Muscle of leg (tissue), 11 donors: ENCODE results near the gene IREB2. TPM values are rescaled to one million over a fixed set of nuclear protein-coding genes. Genes with fewer than 3 reads are reported as not detected.
A peak's percentile ranks its signal among the peaks of the same experiment; 100 is the strongest.
"Not testable (repeated sequence)": the region's sequence is repeated elsewhere in the genome, so short reads cannot be mapped to it uniquely, and the experiment has no call there.

Source experiments
- DNase-seq: peaks from one replicate; pipeline ENCODE4 v3.0.0; 2013
- H3K27ac ChIP-seq: one replicate; pipeline ENCODE4 v1.5.1; 2013; ENCODE audit warnings: mild to moderate bottlenecking, low read length, control low read depth
- H3K27me3 ChIP-seq: one replicate; pipeline ENCODE4 v1.6.1; 2013; ENCODE audit warnings: low read length; ENCODE audit not compliant: control insufficient read depth, insufficient read depth
- H3K36me3 ChIP-seq: one replicate; pipeline ENCODE4 v1.6.1; 2013; ENCODE audit warnings: low read length; ENCODE audit not compliant: control insufficient read depth, insufficient read depth
- H3K4me1 ChIP-seq: one replicate; pipeline ENCODE4 v1.6.1; 2013; ENCODE audit warnings: low read length; ENCODE audit not compliant: control insufficient read depth, insufficient read depth
- H3K4me3 ChIP-seq: one replicate; pipeline ENCODE4 v1.5.1; 2013; ENCODE audit warnings: low read length, control low read depth
- H3K9me3 ChIP-seq: replicated peaks from 2 replicates; pipeline ENCODE4 v1.6.1; 2013; ENCODE audit warnings: low read depth, low read length; ENCODE audit not compliant: control insufficient read depth
- whole genome bisulfite sequencing: methylation state at CpG from one replicate; pipeline ENCODE4 v1.1.5; 2013; ENCODE audit warnings: missing lambda C conversion rate; ENCODE audit not compliant: insufficient coverage; 5-methylcytosine and 5-hydroxymethylcytosine counted together
- polyA plus RNA-seq, 8 donors: library from polyadenylated mRNA; unstranded; fragments of 120-200 nt; gene quantifications; one replicate each; pipeline versions ENCODE4 v1.2.1 to v1.2.3, GENCODE V29; 2013; ENCODE audit warnings: inconsistent platforms in 1 of 8, low replicate concordance in 1 of 8; ENCODE audit not compliant: insufficient read length in 8 of 8, insufficient read depth in 1 of 8
- total RNA-seq: library from RNA; stranded (reverse); fragments of 120-200 nt; gene quantifications from one replicate; pipeline ENCODE4 v1.2.4, GENCODE V29; 2013

IREB2 gene
- total and polyA plus RNA-seq, 9 donors = 28.4 to 44.0 (median 37.7) TPM

GRCh38 chr15:78507831-78508160 lies 69.8 kb downstream of the IREB2 start:
- Histone ChIP-seq H3K9me3 (no peaks in the 10 kb centered on the region), H3K4me1 (peaks cover 10% of the 10 kb centered on the region), H3K27me3 (peaks cover 4% of the 10 kb centered on the region), H3K4me3 (peak overlapping the region; percentile 75), H3K27ac (peak overlapping the region; percentile 29), H3K36me3 (no peaks in the 10 kb centered on the region)
- WGBS = 0% methylated on average over 5 of the region's 13 CpGs
- no peak for DNase-seq

DNA sequence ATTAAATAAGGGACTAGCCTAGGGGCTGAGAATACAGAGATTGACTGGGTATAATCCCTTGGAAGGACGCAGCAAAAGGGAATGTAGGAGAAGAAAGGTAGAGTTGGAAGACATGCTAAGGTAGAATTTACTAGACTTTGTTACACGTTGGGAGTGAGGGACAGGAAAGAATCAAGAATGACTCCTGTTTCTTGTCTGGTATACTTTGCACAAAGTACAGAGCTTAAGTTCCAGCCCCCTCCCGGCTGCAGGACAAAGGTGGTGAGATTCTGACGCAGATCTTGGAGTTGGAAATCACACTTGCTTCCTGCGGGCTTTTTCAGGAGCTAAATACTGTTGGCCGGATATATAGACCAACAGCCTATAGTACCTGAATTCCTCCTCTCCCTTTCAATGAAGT lies 70.3 kb downstream of the IREB2 start:
- Histone ChIP-seq H3K9me3 (no peaks in the 10 kb centered on the region), H3K27me3 (peaks cover 4% of the 10 kb centered on the region), H3K4me3 (peak overlapping the region; percentile 75), H3K27ac (no peak overlapping the region), H3K4me1 (peaks cover 10% of the 10 kb centered on the region), H3K36me3 (no peaks in the 10 kb centered on the region)
- no peak for DNase-seq
- WGBS = 11% methylated on average over 2 of the region's 6 CpGs

GRCh38 chr15:78509726-78510312 lies 71.8 kb downstream of the IREB2 start:
- no peak for DNase-seq
- H3K36me3 ChIP-seq = no peaks in the 10 kb centered on the region
- H3K9me3 ChIP-seq = no peaks in the 10 kb centered on the region
- H3K27me3 ChIP-seq = peaks cover 4% of the 10 kb centered on the region
- WGBS = 42% methylated on average over 1 of the region's 6 CpGs
- no peak overlapping the region for H3K27ac ChIP-seq
- no peak overlapping the region for H3K4me3 ChIP-seq
- H3K4me1 ChIP-seq = peaks cover 10% of the 10 kb centered on the region

DNA sequence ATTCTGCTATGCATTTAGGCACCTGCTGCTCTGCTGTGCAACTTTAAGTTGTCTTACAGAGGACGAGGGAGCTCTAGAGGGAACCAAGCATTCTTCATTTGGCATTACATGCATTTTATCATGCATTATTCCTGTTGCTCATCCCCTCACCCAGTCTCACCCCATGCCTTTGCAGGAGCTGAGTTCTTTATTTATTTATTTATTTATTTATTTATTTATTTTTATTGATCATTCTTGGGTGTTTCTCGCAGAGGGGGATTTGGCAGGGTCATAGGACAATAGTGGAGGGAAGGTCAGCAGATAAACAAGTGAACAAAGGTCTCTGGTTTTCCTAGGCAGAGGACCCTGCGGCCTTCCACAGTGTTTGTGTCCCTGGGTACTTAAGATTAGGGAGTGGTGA lies 82.0 kb downstream of the IREB2 start:
- H3K9me3 ChIP-seq, H3K4me3 ChIP-seq, H3K27me3 ChIP-seq, H3K4me1 ChIP-seq, H3K36me3 ChIP-seq, DNase-seq, H3K27ac ChIP-seq: not testable (repeated sequence)
- 80% methylated on average over 1 of the region's 3 CpGs for WGBS

- Histone ChIP-seq H3K4me1 (no peaks in the 10 kb centered on the region), H3K9me3 (no peaks in the 10 kb centered on the region), H3K4me3 (no peak overlapping the region), H3K27me3 (no peaks in the 10 kb centered on the region), H3K27ac (no peak overlapping the region), H3K36me3 (no peaks in the 10 kb centered on the region)
- DNase-seq = no peak
- 93% methylated on average over 3 of the region's 5 CpGs for WGBS
Observed at GRCh38 chr15:78524230-78524629, 86.2 kb downstream of the IREB2 start.

GRCh38 chr15:78527325-78527724 lies 89.3 kb downstream of the IREB2 start:
- H3K4me1 ChIP-seq = no peaks in the 10 kb centered on the region
- WGBS = 100% methylated on average over 2 of the region's 5 CpGs
- no peaks in the 10 kb centered on the region for H3K27me3 ChIP-seq
- no peak overlapping the region for H3K4me3 ChIP-seq
- no peak for DNase-seq
- no peaks in the 10 kb centered on the region for H3K9me3 ChIP-seq
- H3K27ac ChIP-seq = no peak overlapping the region
- H3K36me3 ChIP-seq = no peaks in the 10 kb centered on the region

GRCh38 chr15:78533331-78533730 lies 95.3 kb downstream of the IREB2 start:
- Histone ChIP-seq H3K4me1 (peaks cover 4% of the 10 kb centered on the region), H3K4me3 (no peak overlapping the region), H3K9me3 (no peaks in the 10 kb centered on the region), H3K27ac (no peak overlapping the region), H3K27me3 (no peaks in the 10 kb centered on the region), H3K36me3 (no peaks in the 10 kb centered on the region)
- DNase-seq = no peak
- no CpG with 5 or more reads among the region's 2 CpGs for WGBS

- H3K27ac ChIP-seq = no peak overlapping the region
- H3K27me3 ChIP-seq = no peaks in the 10 kb centered on the region
- DNase-seq = peak; percentile 26
- WGBS = no CpG with 5 or more reads among the region's 1 CpG
- no peaks in the 10 kb centered on the region for H3K9me3 ChIP-seq
- H3K36me3 ChIP-seq = no peaks in the 10 kb centered on the region
- H3K4me3 ChIP-seq = no peak overlapping the region
- peaks cover 6% of the 10 kb centered on the region for H3K4me1 ChIP-seq
Observed at GRCh38 chr15:78536134-78536533, 98.1 kb downstream of the IREB2 start.

GRCh38 chr15:78537266-78537905 lies 99.4 kb downstream of the IREB2 start:
- no peaks in the 10 kb centered on the region for H3K27me3 ChIP-seq
- 20% methylated on average over 2 of the region's 5 CpGs for WGBS
- H3K27ac ChIP-seq = peak overlapping the region; percentile 59
- H3K4me3 ChIP-seq = no peak overlapping the region
- no peaks in the 10 kb centered on the region for H3K9me3 ChIP-seq
- H3K4me1 ChIP-seq = peaks cover 11% of the 10 kb centered on the region
- DNase-seq = peak; percentile 84
- H3K36me3 ChIP-seq = peaks cover 3% of the 10 kb centered on the region

DNA sequence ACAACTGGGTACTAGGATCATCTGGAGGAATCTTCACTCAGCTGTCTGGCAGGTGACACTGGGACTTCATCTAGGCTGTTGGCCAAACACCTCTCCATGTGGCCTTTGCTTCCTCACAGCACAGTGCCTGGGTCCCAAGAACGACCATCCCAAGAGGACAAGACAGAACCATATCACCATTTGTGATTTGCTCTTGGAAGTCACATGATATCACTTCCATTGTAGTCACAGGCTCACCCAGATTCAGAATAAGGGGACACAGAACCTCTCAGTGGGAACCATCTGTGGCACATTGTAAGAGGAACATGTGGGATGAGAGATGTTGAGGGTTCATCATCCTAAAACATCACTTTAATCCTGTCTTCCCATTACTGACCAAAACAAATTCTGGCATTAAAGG lies 100.3 kb downstream of the IREB2 start:
- no CpG with 5 or more reads among the region's 1 CpG for WGBS
- Histone ChIP-seq H3K27ac (no peak overlapping the region), H3K4me3 (no peak overlapping the region), H3K27me3 (no peaks in the 10 kb centered on the region), H3K9me3 (no peaks in the 10 kb centered on the region), H3K36me3 (peaks cover 12% of the 10 kb centered on the region), H3K4me1 (peaks cover 11% of the 10 kb centered on the region)
- no peak for DNase-seq
